HG03457 (cell line): Measurements from ENCODE around the gene ANO9.

Experiments used
- ATAC-seq: cut with Tn5 transposase; IDR thresholded peaks from one replicate; pipeline ENCODE4 v1.9.1; 2021; ENCODE audit warnings: moderate number of reproducible peaks; ENCODE audit not compliant: unreplicated experiment

The ANO9 gene

GRCh38 chr11:453564-453963 lies 11.8 kb upstream of the ANO9 start:
- no peak for ATAC-seq

DNA sequence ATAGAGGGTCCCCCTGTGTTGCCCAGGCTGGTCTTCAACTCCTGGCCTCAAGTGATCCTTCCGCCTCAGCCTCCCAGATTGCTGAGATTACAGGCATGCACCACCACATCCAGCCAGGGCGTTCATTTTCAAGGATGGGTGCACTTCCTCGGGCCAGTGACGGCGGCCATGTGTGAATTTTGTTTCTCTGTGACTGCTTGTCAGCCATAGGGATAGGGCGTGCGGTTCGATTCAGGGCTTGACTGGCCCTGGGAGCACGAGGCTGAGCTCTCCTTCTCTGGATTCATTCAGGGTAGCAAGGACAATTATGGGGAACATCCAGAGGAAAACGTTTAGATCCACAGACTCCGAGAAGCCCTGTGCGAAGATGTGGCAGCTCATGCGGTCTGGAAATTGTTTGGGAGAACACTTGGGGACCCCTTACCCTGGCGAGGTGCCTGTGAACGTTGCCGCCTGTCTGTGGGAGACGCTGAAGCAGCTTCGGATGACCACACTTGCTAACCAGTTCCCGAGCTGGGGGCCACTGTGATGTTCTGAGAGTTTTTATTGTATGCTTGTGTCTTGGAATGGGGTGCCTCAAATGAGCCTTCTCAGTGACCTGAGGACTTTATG lies 11.2 kb upstream of the ANO9 start:
- ATAC-seq = no peak

DNA sequence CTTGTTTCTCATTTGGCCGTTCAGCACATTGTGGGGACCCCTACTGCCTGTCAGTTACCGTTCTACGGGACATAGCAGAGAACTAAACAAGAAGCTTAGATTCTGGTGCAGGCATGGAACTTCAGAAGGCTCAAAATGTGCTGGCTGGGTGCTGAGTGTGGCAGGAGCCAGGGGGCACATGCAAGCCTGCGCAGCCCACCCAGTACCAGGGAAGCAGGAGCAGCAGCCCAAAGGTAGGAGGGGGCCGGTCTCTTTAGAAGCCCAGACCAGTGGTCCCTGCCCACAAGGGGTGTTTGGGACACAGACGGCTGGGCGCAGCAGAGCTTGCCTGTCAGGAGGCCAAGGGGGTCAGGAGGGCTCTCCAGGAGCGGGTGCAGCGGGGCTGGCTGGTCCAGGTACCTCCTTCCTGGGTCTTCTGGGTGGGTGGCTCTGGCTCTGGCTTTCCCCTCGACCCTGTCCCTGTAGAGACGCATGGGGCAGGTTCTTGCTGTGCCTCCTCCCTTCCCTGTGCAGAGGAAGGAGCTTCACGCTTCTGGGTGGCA lies 10.5 kb upstream of the ANO9 start:
- ATAC-seq = no peak

DNA sequence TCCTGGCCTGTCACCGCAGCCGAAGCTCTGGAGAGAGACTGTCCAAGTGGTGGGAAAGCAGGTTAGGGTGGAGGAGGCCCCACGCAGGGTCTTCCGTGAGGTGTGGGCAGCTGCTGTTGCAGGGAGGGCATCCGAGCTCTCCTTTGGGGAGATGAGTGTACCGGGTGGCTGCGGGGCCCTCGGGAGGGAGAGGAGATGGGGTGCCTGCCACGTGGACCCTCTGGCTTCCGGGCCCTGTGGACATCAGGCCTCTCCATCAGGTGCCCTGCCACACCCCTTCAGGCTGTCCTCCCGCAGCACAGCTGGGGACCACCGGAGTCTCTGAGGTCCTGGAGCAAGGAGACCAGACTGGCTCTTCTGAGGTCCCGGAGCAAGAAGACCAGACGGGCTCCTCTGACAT lies 9.9 kb upstream of the ANO9 start:
- no peak for ATAC-seq

DNA sequence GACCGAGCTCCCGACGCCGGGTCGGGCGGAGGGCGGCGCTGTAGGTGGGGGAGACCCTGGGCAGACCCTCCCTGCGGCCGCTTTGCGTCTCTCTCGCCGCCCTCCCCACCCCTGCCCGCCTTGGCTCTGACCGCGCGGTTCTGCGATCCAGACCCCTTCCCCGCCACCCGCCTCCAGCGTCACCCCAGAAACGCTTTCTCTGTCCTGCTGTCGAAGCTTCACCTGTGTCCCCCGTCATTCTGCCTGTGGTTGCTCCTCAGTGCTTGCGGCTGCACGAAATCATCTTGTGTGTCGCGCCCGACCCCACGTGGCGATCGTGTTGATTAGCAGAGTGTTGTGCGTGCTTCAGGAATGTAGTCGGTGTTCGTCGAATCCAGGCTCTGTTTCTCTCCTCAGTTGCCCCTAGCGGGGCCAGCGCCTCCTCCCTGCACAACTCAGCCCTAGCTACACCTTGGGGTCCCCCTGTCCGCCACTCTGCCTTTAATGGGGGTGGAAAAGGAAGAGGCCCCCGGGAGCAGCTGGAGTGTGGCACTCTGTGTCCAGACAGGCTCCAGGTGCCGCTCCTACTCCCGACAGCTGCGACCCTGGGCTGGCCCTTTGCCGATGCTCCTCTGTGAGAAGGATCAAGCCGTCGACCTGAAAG lies 9.1 kb upstream of the ANO9 start:
- no peak for ATAC-seq

GRCh38 chr11:449889-450808 lies 8.3 kb upstream of the ANO9 start, which contains the start of gene PTDSS2:
PTDSS2 (plus strand) TSS chr11:450279; CDS start chr11:450456, 177 bp downstream.
- peak; percentile 48 for ATAC-seq

- ATAC-seq = peak; percentile 38
Observed at GRCh38 chr11:447923-448731, 6.3 kb upstream of the ANO9 start.

- ATAC-seq = no peak
Observed at GRCh38 chr11:446891-447290, 5.1 kb upstream of the ANO9 start.

GRCh38 chr11:445765-446588 lies 4.2 kb upstream of the ANO9 start:
- no peak for ATAC-seq

DNA sequence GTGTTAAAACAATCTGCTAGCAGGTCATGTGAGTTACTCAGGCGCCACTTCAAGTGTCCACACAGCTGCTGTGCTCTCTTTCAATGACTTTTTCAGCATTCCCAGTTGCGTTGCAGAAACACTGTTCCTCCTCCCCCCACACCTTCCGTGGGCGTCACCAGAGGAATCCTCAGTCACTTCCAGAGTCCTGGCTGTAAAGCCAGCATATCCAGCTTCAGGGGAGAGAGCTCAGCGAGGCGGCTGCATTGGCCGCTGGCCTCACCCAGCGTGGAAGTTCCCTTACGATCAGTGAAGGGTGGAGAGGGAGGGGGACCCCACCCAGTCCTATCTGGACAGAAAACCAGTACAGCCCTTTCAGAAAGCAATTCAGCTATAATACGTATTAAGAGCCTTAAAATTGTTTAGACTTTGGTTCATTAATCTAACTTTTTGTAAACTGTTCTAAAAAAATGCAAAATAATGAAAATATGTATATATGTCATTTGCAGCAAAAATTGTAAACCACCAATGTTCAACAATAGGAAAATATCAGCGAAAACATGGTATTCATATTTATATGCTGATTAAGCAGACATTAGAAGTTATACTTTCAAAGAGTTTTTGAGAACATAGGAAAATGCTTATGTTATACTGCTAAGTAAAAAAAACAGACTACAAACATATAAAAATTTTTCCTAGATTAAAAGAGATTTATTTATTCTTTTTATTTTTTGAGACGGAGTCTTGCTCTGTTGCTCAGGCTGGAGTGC lies 2.8 kb upstream of the ANO9 start:
- no peak for ATAC-seq

DNA sequence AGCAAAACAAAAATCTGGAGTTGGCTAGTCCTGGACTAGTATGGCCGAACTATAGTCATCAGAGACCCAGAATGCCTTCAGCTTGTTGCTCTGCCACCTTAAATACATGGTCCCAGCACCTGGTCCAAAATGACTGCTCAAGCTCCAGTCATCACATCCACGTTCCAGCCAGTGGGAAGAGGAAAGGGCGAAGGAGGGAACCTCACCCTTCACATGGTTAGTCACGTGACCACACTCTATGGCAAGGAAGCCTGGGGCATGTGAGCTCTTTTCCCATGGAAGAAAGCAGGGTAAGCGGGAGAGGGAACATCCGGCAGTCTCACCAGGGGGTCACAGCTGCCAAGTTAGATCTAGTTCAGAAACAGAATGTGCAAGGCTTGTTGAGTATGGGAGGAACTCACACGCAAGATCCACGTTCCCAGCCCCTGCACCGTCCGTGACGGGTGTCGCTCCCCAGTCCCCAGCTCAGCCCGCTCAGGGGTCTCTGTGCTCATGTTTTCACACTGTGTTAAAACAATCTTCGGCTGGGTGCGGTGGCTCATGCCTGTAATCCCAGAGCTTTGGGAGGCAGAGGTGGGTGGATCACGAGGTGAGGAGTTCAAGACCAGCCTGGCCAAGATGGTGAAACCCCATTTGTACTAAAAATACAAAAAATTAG lies 1.9 kb upstream of the ANO9 start:
- ATAC-seq = no peak

DNA sequence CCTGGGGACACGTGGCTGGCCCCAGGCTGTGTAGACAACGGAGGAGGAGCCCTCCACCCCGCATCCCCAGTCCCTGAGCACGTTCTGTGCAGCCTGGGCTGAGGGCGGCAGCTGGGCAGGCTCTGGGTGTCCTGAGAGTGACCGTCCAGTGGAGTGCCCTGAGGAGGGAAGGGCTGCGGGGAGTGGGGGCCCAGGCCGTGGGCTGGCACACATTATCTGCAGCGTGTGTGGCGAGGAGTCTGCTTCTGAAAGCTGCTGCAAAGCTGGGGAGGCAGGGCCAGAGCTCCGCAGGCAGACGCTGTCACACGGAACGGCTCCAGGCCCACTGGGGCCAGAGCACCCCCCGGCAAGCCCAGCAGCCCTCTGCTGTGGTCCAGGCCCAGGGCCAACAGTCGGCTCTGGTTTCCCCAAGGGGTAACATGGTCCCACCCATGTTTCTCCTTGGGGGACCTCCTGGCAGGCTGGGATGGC lies 835 bp upstream of the ANO9 start:
- no peak for ATAC-seq

GRCh38 chr11:441043-441417 lies 781 bp downstream of the ANO9 start:
- no peak for ATAC-seq

- ATAC-seq = no peak
Observed at GRCh38 chr11:440065-441042, 1.5 kb downstream of the ANO9 start.

GRCh38 chr11:439315-440064 lies 2.3 kb downstream of the ANO9 start:
- ATAC-seq = no peak

DNA sequence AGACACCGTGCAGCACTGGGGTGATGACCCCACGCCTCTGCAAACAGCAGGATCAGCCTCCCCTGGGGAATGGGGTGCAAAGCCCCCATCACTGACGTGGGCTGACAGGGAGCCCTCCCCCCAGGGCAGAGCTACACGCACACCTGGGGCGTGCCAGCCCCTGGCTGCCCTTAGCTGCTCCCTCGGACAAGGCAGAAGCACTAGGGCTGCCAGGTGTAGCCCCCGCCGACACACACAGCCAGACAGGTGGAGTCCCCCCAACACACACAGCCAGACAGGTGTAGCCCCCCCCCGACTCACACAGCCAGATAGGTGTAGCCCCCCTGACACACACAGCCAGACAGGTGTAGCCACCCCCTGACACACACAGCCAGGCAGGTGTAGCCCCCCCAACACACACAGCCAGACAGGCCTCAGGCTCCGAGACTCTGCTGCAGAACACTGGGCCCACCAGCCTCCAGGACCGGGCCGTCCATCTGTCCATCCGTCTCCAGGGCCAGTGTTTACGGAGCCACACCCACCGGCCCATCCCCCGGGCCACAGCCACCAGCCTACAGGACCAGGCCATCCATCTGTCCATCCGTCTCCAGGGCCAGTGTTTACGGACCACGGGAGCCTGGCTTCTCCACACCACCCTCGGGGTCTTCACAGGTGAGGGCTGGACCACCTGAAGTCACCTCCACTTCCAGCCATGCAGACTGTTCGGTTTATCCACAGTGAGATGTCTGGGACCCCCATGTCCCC lies 3.5 kb downstream of the ANO9 start:
- no peak for ATAC-seq
